DND-41 (cell line): ENCODE results near the gene MAMDC2.

Experiments
- ATAC-seq: fragments of 200-7000 bp; cut with Tn5 transposase; 3 replicates; pipeline ENCODE4 v1.9.1; 2021; ENCODE audit warnings: low read depth; ENCODE audit not compliant: insufficient read depth
- DNase-seq: peaks from one replicate; pipeline ENCODE4 v3.0.0-alpha.2; 2020
- H2AFZ ChIP-seq: 2 replicates; pipeline ENCODE4 v1.6.0; 2012; ENCODE audit warnings: low read depth, low read length
- H3K27ac ChIP-seq: 2 replicates; pipeline ENCODE4 v1.5.1; 2012; ENCODE audit warnings: low read length, inconsistent platforms
- H3K27me3 ChIP-seq: fragments of 200-600 bp; sonication (generic); 2 replicates; pipeline ENCODE4 v1.6.0; 2012; ENCODE audit warnings: low read length, mild to moderate bottlenecking, inconsistent platforms; ENCODE audit not compliant: insufficient read depth, poor library complexity
- H3K36me3 ChIP-seq: 2 replicates; pipeline ENCODE4 v1.5.1; 2012; ENCODE audit warnings: low read length, inconsistent platforms; ENCODE audit not compliant: insufficient read depth
- H3K4me1 ChIP-seq: 2 replicates; pipeline ENCODE4 v1.5.1; 2012; ENCODE audit warnings: mild to moderate bottlenecking, low read length; ENCODE audit not compliant: insufficient read depth
- H3K4me2 ChIP-seq: 2 replicates; pipeline ENCODE4 v1.6.0; 2012; ENCODE audit warnings: mild to moderate bottlenecking, moderate library complexity, low read length, inconsistent platforms; ENCODE audit not compliant: insufficient read depth
- H3K4me3 ChIP-seq, 2 experiments: fragments of 200-600 bp in 1 of 2; shearing (Covaris generic) in 1 of 2; 2 replicates each; pipeline ENCODE4 v1.5.1; 2012 to 2016; ENCODE audit warnings: inconsistent platforms in 2 of 2, low read length in 2 of 2, mild to moderate bottlenecking in 2 of 2, low read depth in 1 of 2, moderate library complexity in 1 of 2
- H3K79me2 ChIP-seq: 2 replicates; pipeline ENCODE4 v1.6.0; 2012; ENCODE audit warnings: low read length, inconsistent platforms; ENCODE audit not compliant: insufficient read depth
- H3K9ac ChIP-seq: 2 replicates; pipeline ENCODE4 v1.6.0; 2012; ENCODE audit warnings: low read depth, mild to moderate bottlenecking, inconsistent platforms, low read length, moderate library complexity
- H3K9me3 ChIP-seq: 2 replicates; pipeline ENCODE4 v1.5.1; 2012; ENCODE audit warnings: low read length, moderate library complexity, mild to moderate bottlenecking, inconsistent platforms; ENCODE audit not compliant: insufficient read depth, severe bottlenecking
- H4K20me1 ChIP-seq: 2 replicates; pipeline ENCODE4 v1.6.0; 2012; ENCODE audit warnings: low read length; ENCODE audit not compliant: insufficient read depth
- CTCF ChIP-seq: IDR thresholded peaks from 2 replicates; pipeline ENCODE4 v1.5.1; 2012; ENCODE audit warnings: borderline replicate concordance, low read length, moderate library complexity, mild to moderate bottlenecking; ENCODE audit not compliant: poor library complexity, severe bottlenecking; ENCODE audit errors: extremely low read depth
- EZH2 ChIP-seq: IDR thresholded peaks from 3 replicates; pipeline ENCODE4 v1.6.1; 2012; ENCODE audit warnings: borderline replicate concordance, low read depth, mild to moderate bottlenecking, moderate library complexity, low read length, inconsistent platforms; ENCODE audit not compliant: severe bottlenecking

Gene MAMDC2

DNA sequence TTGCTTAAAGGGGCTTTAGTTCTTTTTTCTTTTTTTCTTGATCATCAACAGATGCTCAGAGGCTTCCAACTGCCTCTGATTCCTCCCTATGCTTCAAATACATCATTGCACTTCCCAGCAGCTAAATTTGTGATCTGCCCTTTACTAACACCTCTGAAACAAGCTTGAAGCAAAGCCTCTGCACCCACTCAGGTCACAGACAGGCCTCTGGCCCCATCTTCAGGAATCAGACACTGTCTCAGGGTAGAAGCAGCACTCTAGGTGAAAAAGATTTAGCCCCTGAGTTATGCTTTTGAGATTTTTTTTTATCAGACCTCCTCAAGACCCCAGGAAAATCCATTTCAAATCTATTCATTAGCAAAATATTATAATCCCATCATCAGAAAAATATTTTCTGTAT lies 91.5 kb downstream of the MAMDC2 start:
- Histone ChIP-seq H3K27ac (no peak overlapping the region), H4K20me1 (no peaks in the 10 kb centered on the region), H3K4me1 (no peaks in the 10 kb centered on the region), H2AFZ (no peak overlapping the region), H3K79me2 (no peaks in the 10 kb centered on the region), H3K4me2 (no peak overlapping the region), H3K9ac (no peak overlapping the region), H3K27me3 (no peaks in the 10 kb centered on the region), H3K4me3 (no peak overlapping the region), H3K9me3 (no peaks in the 10 kb centered on the region), H3K36me3 (no peaks in the 10 kb centered on the region)
- ATAC-seq (no peak), DNase-seq (no peak)
- no peak for TF ChIP-seq EZH2
- no peak for TF ChIP-seq CTCF

- H3K27me3 ChIP-seq: no peaks in the 10 kb centered on the region
- no peak overlapping the region for H3K4me3 ChIP-seq
- H3K36me3 ChIP-seq: no peaks in the 10 kb centered on the region
- H3K27ac ChIP-seq: no peak overlapping the region
- no peak overlapping the region for H2AFZ ChIP-seq
- ATAC-seq (no peak), DNase-seq (no peak)
- no peak for TF ChIP-seq CTCF
- TF ChIP-seq EZH2: no peak
- no peaks in the 10 kb centered on the region for H3K79me2 ChIP-seq
- H3K4me2 ChIP-seq: no peak overlapping the region
- no peaks in the 10 kb centered on the region for H4K20me1 ChIP-seq
- no peaks in the 10 kb centered on the region for H3K4me1 ChIP-seq
- H3K9me3 ChIP-seq: no peaks in the 10 kb centered on the region
- H3K9ac ChIP-seq: no peak overlapping the region
Measured at GRCh38 chr9:70136632-70137031, 93.0 kb downstream of the MAMDC2 start.

DNA sequence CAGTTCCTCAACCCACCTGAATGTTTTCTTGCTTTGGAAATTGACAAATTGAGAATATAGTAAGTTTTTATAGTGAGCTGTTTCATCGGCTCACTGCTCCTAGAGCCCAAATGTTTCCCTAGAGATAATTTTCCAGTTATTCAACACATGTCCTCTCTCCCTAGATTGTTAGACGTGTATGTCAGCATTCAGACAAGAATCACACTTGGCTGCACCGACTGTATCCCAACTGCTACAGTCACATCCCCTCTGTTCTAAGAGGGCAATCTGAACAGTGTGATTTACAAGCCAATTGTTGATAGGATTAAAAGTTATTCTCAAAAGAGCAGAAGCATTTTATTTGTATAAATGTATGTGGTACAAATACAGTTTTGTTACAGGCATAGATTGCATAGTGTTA lies 93.9 kb downstream of the MAMDC2 start:
- H3K27me3 ChIP-seq: no peaks in the 10 kb centered on the region
- H3K79me2 ChIP-seq: no peaks in the 10 kb centered on the region
- H3K36me3 ChIP-seq: no peaks in the 10 kb centered on the region
- no peak for TF ChIP-seq EZH2
- TF ChIP-seq CTCF: no peak
- H3K9ac ChIP-seq: no peak overlapping the region
- H4K20me1 ChIP-seq: no peaks in the 10 kb centered on the region
- DNase-seq: no peak
- H2AFZ ChIP-seq: no peak overlapping the region
- no peak overlapping the region for H3K4me3 ChIP-seq
- no peaks in the 10 kb centered on the region for H3K4me1 ChIP-seq
- ATAC-seq: no peak
- H3K27ac ChIP-seq: no peak overlapping the region
- no peaks in the 10 kb centered on the region for H3K9me3 ChIP-seq
- H3K4me2 ChIP-seq: no peak overlapping the region

DNA sequence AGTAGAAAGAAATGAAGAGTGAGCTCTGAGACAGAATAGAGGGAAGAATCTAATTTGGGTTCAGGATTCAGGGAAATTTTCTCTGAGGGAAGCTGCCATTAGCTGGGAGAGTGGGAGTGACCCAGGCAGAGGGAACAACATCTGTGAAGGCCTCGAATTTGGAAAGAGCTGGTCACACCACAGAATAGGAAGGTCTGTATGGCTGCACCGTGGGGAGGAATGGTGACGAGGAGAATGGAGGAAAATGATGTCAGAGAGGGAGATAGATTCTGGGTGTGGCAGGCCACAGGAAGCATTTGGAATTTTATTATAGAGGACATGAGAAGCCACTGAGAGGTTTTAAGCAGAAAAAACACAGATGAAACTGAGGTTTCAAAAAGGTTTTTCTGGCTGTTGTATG lies 98.5 kb downstream of the MAMDC2 start:
- no peaks in the 10 kb centered on the region for H3K27me3 ChIP-seq
- no peak overlapping the region for H3K27ac ChIP-seq
- no peaks in the 10 kb centered on the region for H3K36me3 ChIP-seq
- no peak overlapping the region for H2AFZ ChIP-seq
- H3K9ac ChIP-seq: no peak overlapping the region
- DNase-seq (no peak), ATAC-seq (no peak)
- H3K4me1 ChIP-seq: no peaks in the 10 kb centered on the region
- H3K79me2 ChIP-seq: no peaks in the 10 kb centered on the region
- TF ChIP-seq EZH2 (no peak), CTCF (no peak)
- no peaks in the 10 kb centered on the region for H4K20me1 ChIP-seq
- H3K4me2 ChIP-seq: no peak overlapping the region
- no peak overlapping the region for H3K4me3 ChIP-seq
- no peaks in the 10 kb centered on the region for H3K9me3 ChIP-seq
